ENCODE data around the gene ZBTB20.
"Not testable (repeated sequence)": the region's sequence is repeated elsewhere in the genome, so short reads cannot be mapped to it uniquely, and the experiment has no call there.

Gene ZBTB20

GRCh38 chr3:115110066-115110465, 37.0 kb downstream of the ZBTB20 start:
- H3K27ac ChIP-seq (ENCODE audit: low read length); H3K4me1 ChIP-seq (ENCODE audit: control insufficient read depth, insufficient read depth, low read length); H3K9me3 ChIP-seq (ENCODE audit: control insufficient read depth, insufficient read depth, low read length); H3K27me3 ChIP-seq (ENCODE audit: control insufficient read depth, insufficient read depth, low read length); DNase-seq (ENCODE audit: low read depth, low spot score); H3K4me3 ChIP-seq (ENCODE audit: low read length); H3K36me3 ChIP-seq (ENCODE audit: control insufficient read depth, insufficient read depth, low read length): not testable (repeated sequence)
- no CpG with 5 or more reads among the region's 7 CpGs for WGBS (ENCODE audit: insufficient coverage, insufficient read length)

GRCh38 chr3:115108614-115109013, 38.5 kb downstream of the ZBTB20 start:
- whole genome bisulfite sequencing (ENCODE audit: insufficient coverage, insufficient read length) = no CpG with 5 or more reads among the region's 5 CpGs
- H3K27ac ChIP-seq (ENCODE audit: low read length) = no peak overlapping the region
- no peaks in the 10 kb centered on the region for H3K36me3 ChIP-seq (ENCODE audit: control insufficient read depth, insufficient read depth, low read length)
- H3K27me3 ChIP-seq (ENCODE audit: control insufficient read depth, insufficient read depth, low read length) = no peaks in the 10 kb centered on the region
- H3K4me1 ChIP-seq (ENCODE audit: control insufficient read depth, insufficient read depth, low read length) = no peaks in the 10 kb centered on the region
- no peak for DNase-seq (ENCODE audit: low read depth, low spot score)
- H3K4me3 ChIP-seq (ENCODE audit: low read length) = no peak overlapping the region
- H3K9me3 ChIP-seq (ENCODE audit: control insufficient read depth, insufficient read depth, low read length) = no peaks in the 10 kb centered on the region

- Histone ChIP-seq H3K4me1 (ENCODE audit: control insufficient read depth, insufficient read depth, low read length) (no peaks in the 10 kb centered on the region), H3K4me3 (ENCODE audit: low read length) (no peak overlapping the region), H3K27ac (ENCODE audit: low read length) (no peak overlapping the region), H3K9me3 (ENCODE audit: control insufficient read depth, insufficient read depth, low read length) (no peaks in the 10 kb centered on the region), H3K36me3 (ENCODE audit: control insufficient read depth, insufficient read depth, low read length) (no peaks in the 10 kb centered on the region), H3K27me3 (ENCODE audit: control insufficient read depth, insufficient read depth, low read length) (no peaks in the 10 kb centered on the region)
- no peak for DNase-seq (ENCODE audit: low read depth, low spot score)
- no CpG with 5 or more reads among the region's 2 CpGs for WGBS (ENCODE audit: insufficient coverage, insufficient read length)
These were observed 45.0 kb downstream of the ZBTB20 start for GRCh38 chr3:115102046-115102445.

- H3K4me3 ChIP-seq (ENCODE audit: low read length) = no peak overlapping the region
These were observed 46.3 kb downstream of the ZBTB20 start for GRCh38 chr3:115100806-115101205.

GRCh38 chr3:115099986-115100571, 47.0 kb downstream of the ZBTB20 start:
- no peak overlapping the region for H3K27ac ChIP-seq (ENCODE audit: low read length)
- DNase-seq (ENCODE audit: low read depth, low spot score) = no peak
- no peaks in the 10 kb centered on the region for H3K27me3 ChIP-seq (ENCODE audit: control insufficient read depth, insufficient read depth, low read length)
- no peaks in the 10 kb centered on the region for H3K36me3 ChIP-seq (ENCODE audit: control insufficient read depth, insufficient read depth, low read length)
- no peaks in the 10 kb centered on the region for H3K4me1 ChIP-seq (ENCODE audit: control insufficient read depth, insufficient read depth, low read length)
- no peak overlapping the region for H3K4me3 ChIP-seq (ENCODE audit: low read length)
- WGBS (ENCODE audit: insufficient coverage, insufficient read length) = no CpG with 5 or more reads among the region's 5 CpGs
- no peaks in the 10 kb centered on the region for H3K9me3 ChIP-seq (ENCODE audit: control insufficient read depth, insufficient read depth, low read length)

More at GRCh38 chr3:115100806-115101205, 46.3 kb downstream of the ZBTB20 start:
- Histone ChIP-seq H3K4me1 (ENCODE audit: control insufficient read depth, insufficient read depth, low read length) (no peaks in the 10 kb centered on the region), H3K9me3 (ENCODE audit: control insufficient read depth, insufficient read depth, low read length) (no peaks in the 10 kb centered on the region), H3K27ac (ENCODE audit: low read length) (no peak overlapping the region), H3K36me3 (ENCODE audit: control insufficient read depth, insufficient read depth, low read length) (no peaks in the 10 kb centered on the region), H3K27me3 (ENCODE audit: control insufficient read depth, insufficient read depth, low read length) (no peaks in the 10 kb centered on the region)
- no CpG with 5 or more reads among the region's 2 CpGs for WGBS (ENCODE audit: insufficient coverage, insufficient read length)
- no peak for DNase-seq (ENCODE audit: low read depth, low spot score)

GRCh38 chr3:115099134-115099985, 47.7 kb downstream of the ZBTB20 start:
- H3K4me3 ChIP-seq (ENCODE audit: low read length) = no peak overlapping the region
- H3K27ac ChIP-seq (ENCODE audit: low read length) = no peak overlapping the region
- DNase-seq (ENCODE audit: low read depth, low spot score) = no peak
- no peaks in the 10 kb centered on the region for H3K27me3 ChIP-seq (ENCODE audit: control insufficient read depth, insufficient read depth, low read length)
- WGBS (ENCODE audit: insufficient coverage, insufficient read length) = no CpG with 5 or more reads among the region's 3 CpGs
- no peaks in the 10 kb centered on the region for H3K36me3 ChIP-seq (ENCODE audit: control insufficient read depth, insufficient read depth, low read length)
- H3K9me3 ChIP-seq (ENCODE audit: control insufficient read depth, insufficient read depth, low read length) = no peaks in the 10 kb centered on the region
- no peaks in the 10 kb centered on the region for H3K4me1 ChIP-seq (ENCODE audit: control insufficient read depth, insufficient read depth, low read length)

- no peak overlapping the region for H3K27ac ChIP-seq (ENCODE audit: low read length)
- H3K4me3 ChIP-seq (ENCODE audit: low read length) = no peak overlapping the region
- H3K4me1 ChIP-seq (ENCODE audit: control insufficient read depth, insufficient read depth, low read length) = no peaks in the 10 kb centered on the region
- no peaks in the 10 kb centered on the region for H3K27me3 ChIP-seq (ENCODE audit: control insufficient read depth, insufficient read depth, low read length)
- no peaks in the 10 kb centered on the region for H3K36me3 ChIP-seq (ENCODE audit: control insufficient read depth, insufficient read depth, low read length)
- no peaks in the 10 kb centered on the region for H3K9me3 ChIP-seq (ENCODE audit: control insufficient read depth, insufficient read depth, low read length)
- WGBS (ENCODE audit: insufficient coverage, insufficient read length) = no CpG with 5 or more reads among the region's 7 CpGs
- DNase-seq (ENCODE audit: low read depth, low spot score) = no peak
These were observed 48.6 kb downstream of the ZBTB20 start for GRCh38 chr3:115098354-115099073.

- H3K4me1 ChIP-seq (ENCODE audit: control insufficient read depth, insufficient read depth, low read length) = no peaks in the 10 kb centered on the region
- H3K9me3 ChIP-seq (ENCODE audit: control insufficient read depth, insufficient read depth, low read length) = no peaks in the 10 kb centered on the region
- H3K27ac ChIP-seq (ENCODE audit: low read length) = no peak overlapping the region
- no peak overlapping the region for H3K4me3 ChIP-seq (ENCODE audit: low read length)
- no peak for DNase-seq (ENCODE audit: low read depth, low spot score)
- H3K27me3 ChIP-seq (ENCODE audit: control insufficient read depth, insufficient read depth, low read length) = no peaks in the 10 kb centered on the region
- WGBS (ENCODE audit: insufficient coverage, insufficient read length) = no CpG with 5 or more reads among the region's 1 CpG
- no peaks in the 10 kb centered on the region for H3K36me3 ChIP-seq (ENCODE audit: control insufficient read depth, insufficient read depth, low read length)
These were observed 51.9 kb downstream of the ZBTB20 start for GRCh38 chr3:115095236-115095635.

- no peaks in the 10 kb centered on the region for H3K36me3 ChIP-seq (ENCODE audit: control insufficient read depth, insufficient read depth, low read length)
- H3K4me3 ChIP-seq (ENCODE audit: low read length) = no peak overlapping the region
- no peaks in the 10 kb centered on the region for H3K27me3 ChIP-seq (ENCODE audit: control insufficient read depth, insufficient read depth, low read length)
- H3K9me3 ChIP-seq (ENCODE audit: control insufficient read depth, insufficient read depth, low read length) = no peaks in the 10 kb centered on the region
- no CpG with 5 or more reads among the region's 4 CpGs for WGBS (ENCODE audit: insufficient coverage, insufficient read length)
- no peaks in the 10 kb centered on the region for H3K4me1 ChIP-seq (ENCODE audit: control insufficient read depth, insufficient read depth, low read length)
- no peak for DNase-seq (ENCODE audit: low read depth, low spot score)
- H3K27ac ChIP-seq (ENCODE audit: low read length) = no peak overlapping the region
These were observed 54.8 kb downstream of the ZBTB20 start for GRCh38 chr3:115092220-115092791.

GRCh38 chr3:115090712-115091111, 56.4 kb downstream of the ZBTB20 start:
- no peaks in the 10 kb centered on the region for H3K36me3 ChIP-seq (ENCODE audit: control insufficient read depth, insufficient read depth, low read length)
- no peak overlapping the region for H3K4me3 ChIP-seq (ENCODE audit: low read length)
- no peaks in the 10 kb centered on the region for H3K9me3 ChIP-seq (ENCODE audit: control insufficient read depth, insufficient read depth, low read length)
- H3K27me3 ChIP-seq (ENCODE audit: control insufficient read depth, insufficient read depth, low read length) = no peaks in the 10 kb centered on the region
- WGBS (ENCODE audit: insufficient coverage, insufficient read length) = no CpG with 5 or more reads among the region's 1 CpG
- H3K27ac ChIP-seq (ENCODE audit: low read length) = no peak overlapping the region
- DNase-seq (ENCODE audit: low read depth, low spot score) = no peak
- no peaks in the 10 kb centered on the region for H3K4me1 ChIP-seq (ENCODE audit: control insufficient read depth, insufficient read depth, low read length)
